ENCODE measurements around the gene SEMA4G. TPM values are rescaled to one million over a fixed set of nuclear protein-coding genes. Genes with fewer than 3 reads are reported as not detected.

SEMA4G gene
- total RNA-seq, 1 experiment from 2014 or later: not detected

- ChIA-PET POLR2A (interaction anchor here (1.1 to 5.0 kb wide), 4 partner anchors 9 to 77 kb away, joined by 3 to 54 read pairs (median 4); partner anchors contain the start of genes LZTS2, PDZD7 and SFXN3), CTCF (interaction anchor here (0.7 to 12.3 kb wide), 4 partner anchors 8 to 28 kb away, joined by 3 to 199 read pairs (median 18); no protein-coding TSS in a partner anchor)
- Mint-ChIP-seq H3K27me3 (ENCODE audit: insufficient read depth, unreplicated experiment) (no peaks in the 10 kb centered on the region), H3K9me3 (ENCODE audit: unreplicated experiment) (no peaks in the 10 kb centered on the region), H3K36me3 (ENCODE audit: insufficient read depth, unreplicated experiment) (peaks cover 44% of the 10 kb centered on the region), H3K4me3 (ENCODE audit: unreplicated experiment) (peak overlapping the region; percentile 85), H3K27ac (ENCODE audit: low read depth, unreplicated experiment) (no peak overlapping the region), H3K4me1 (ENCODE audit: insufficient read depth, unreplicated experiment) (peaks cover 15% of the 10 kb centered on the region)
- DNase-seq (ENCODE audit: unreplicated experiment): no peak
- no peak for TF ChIP-seq CTCF (IDR thresholded peaks at IDR 0.05; ENCODE audit: unreplicated experiment)
- intact Hi-C loops (cut with micrococcal nuclease): no loop called here
- no TSS peak for BruUV-seq (replicated peaks)
Observed at GRCh38 chr10:100989088-100989487, 19.8 kb downstream of the SEMA4G start.

- Mint-ChIP-seq H3K27ac (ENCODE audit: low read depth, unreplicated experiment) (peak overlapping the region; percentile 40), H3K4me3 (ENCODE audit: unreplicated experiment) (no peak overlapping the region)
- CTCF ChIA-PET: interaction anchor here (0.6 to 12.3 kb wide), 7 partner anchors 10 to 1225 kb away, joined by 3 to 199 read pairs (median 4); no protein-coding TSS in a partner anchor
Observed at GRCh38 chr10:100993986-100994708, 24.8 kb downstream of the SEMA4G start.

GRCh38 chr10:100995181-100995580, 25.9 kb downstream of the SEMA4G start:
- CTCF ChIA-PET: interaction anchor here (0.6 to 12.3 kb wide), 4 partner anchors 16 to 60 kb away, joined by 3 to 199 read pairs (median 6); no protein-coding TSS in a partner anchor
- intact Hi-C loops (cut with micrococcal nuclease): no loop called here
- POLR2A ChIA-PET: no interaction called here
- Mint-ChIP-seq H3K4me3 (ENCODE audit: unreplicated experiment) (no peak overlapping the region), H3K36me3 (ENCODE audit: insufficient read depth, unreplicated experiment) (peaks cover 52% of the 10 kb centered on the region), H3K4me1 (ENCODE audit: insufficient read depth, unreplicated experiment) (peaks cover 20% of the 10 kb centered on the region), H3K27me3 (ENCODE audit: insufficient read depth, unreplicated experiment) (no peaks in the 10 kb centered on the region), H3K9me3 (ENCODE audit: unreplicated experiment) (no peaks in the 10 kb centered on the region), H3K27ac (ENCODE audit: low read depth, unreplicated experiment) (peak overlapping the region; percentile 40)
- TF ChIP-seq CTCF (IDR thresholded peaks at IDR 0.05; ENCODE audit: unreplicated experiment): no peak
- no TSS peak for BruUV-seq (replicated peaks)
- no peak for DNase-seq (ENCODE audit: unreplicated experiment)

More at GRCh38 chr10:100993986-100994708, 24.8 kb downstream of the SEMA4G start:
- H3K4me1 Mint-ChIP-seq (ENCODE audit: insufficient read depth, unreplicated experiment): peaks cover 20% of the 10 kb centered on the region
- TF ChIP-seq CTCF (IDR thresholded peaks at IDR 0.05; ENCODE audit: unreplicated experiment): peak; percentile 51
- H3K36me3 Mint-ChIP-seq (ENCODE audit: insufficient read depth, unreplicated experiment): peaks cover 63% of the 10 kb centered on the region
- H3K27me3 Mint-ChIP-seq (ENCODE audit: insufficient read depth, unreplicated experiment): no peaks in the 10 kb centered on the region
- POLR2A ChIA-PET: interaction anchor here (1.2 kb wide), 1 partner anchor 49 kb away, joined by 3 read pairs; no protein-coding TSS in a partner anchor
- intact Hi-C loops (cut with micrococcal nuclease): loop anchor here (1.0 kb wide), 1 partner anchor 18 kb away; no protein-coding TSS in a partner anchor
- peak; percentile 60 for DNase-seq (ENCODE audit: unreplicated experiment)
- no peaks in the 10 kb centered on the region for H3K9me3 Mint-ChIP-seq (ENCODE audit: unreplicated experiment)
- TSS peak; percentile 51 for BruUV-seq (replicated peaks)

- POLR2A ChIA-PET: interaction anchor here (0.6 to 7.5 kb wide), 14 partner anchors 8 to 1507 kb away, joined by 3 to 74 read pairs (median 4); partner anchors contain the start of genes KAZALD1, MRPL43, OGA and PDZD7
- intact Hi-C loops (cut with micrococcal nuclease): no loop called here
- H3K4me3 Mint-ChIP-seq (ENCODE audit: unreplicated experiment): peak overlapping the region; percentile 76
- H3K4me1 Mint-ChIP-seq (ENCODE audit: insufficient read depth, unreplicated experiment): peaks cover 19% of the 10 kb centered on the region
- DNase-seq (ENCODE audit: unreplicated experiment): peak; percentile 34
- no peaks in the 10 kb centered on the region for H3K9me3 Mint-ChIP-seq (ENCODE audit: unreplicated experiment)
- peaks cover 36% of the 10 kb centered on the region for H3K36me3 Mint-ChIP-seq (ENCODE audit: insufficient read depth, unreplicated experiment)
- no peaks in the 10 kb centered on the region for H3K27me3 Mint-ChIP-seq (ENCODE audit: insufficient read depth, unreplicated experiment)
- CTCF ChIA-PET: interaction anchor here (0.6 to 12.3 kb wide), 17 partner anchors 9 to 1103 kb away, joined by 3 to 199 read pairs (median 4); partner anchors contain the start of genes HIF1AN, MRPL43, PDZD7 and SEMA4G
- BruUV-seq (replicated peaks): no TSS peak
- H3K27ac Mint-ChIP-seq (ENCODE audit: low read depth, unreplicated experiment): no peak overlapping the region
- TF ChIP-seq CTCF (IDR thresholded peaks at IDR 0.05; ENCODE audit: unreplicated experiment): no peak
Observed at GRCh38 chr10:100996678-100997359, 27.5 kb downstream of the SEMA4G start.
